Left forelimb (tissue), 1 donor: ENCODE results near the gene MRM3.
"Not testable (repeated sequence)": the region's sequence is repeated elsewhere in the genome, so short reads cannot be mapped to it uniquely, and the experiment has no call there.

ENCODE experiments used
- DNase-seq: peaks from one replicate; pipeline ENCODE4 v3.0.0-alpha.2; 2018; ENCODE audit warnings: low spot score

Gene MRM3

GRCh38 chr17:753418-753817 is 28.7 kb upstream of the MRM3 start:
- DNase-seq = no peak

GRCh38 chr17:755319-755961 is 26.7 kb upstream of the MRM3 start:
- not testable (repeated sequence) for DNase-seq

- DNase-seq = not testable (repeated sequence)
Measured at GRCh38 chr17:756010-756567, 26.1 kb upstream of the MRM3 start.

GRCh38 chr17:759964-760363 is 22.2 kb upstream of the MRM3 start:
- no peak for DNase-seq

- DNase-seq = no peak
Measured at GRCh38 chr17:760371-760770, 21.8 kb upstream of the MRM3 start.

- DNase-seq = no peak
Measured at GRCh38 chr17:767076-767475, 15.1 kb upstream of the MRM3 start.

- no peak for DNase-seq
Measured at GRCh38 chr17:773016-773415, 9.1 kb upstream of the MRM3 start.

- DNase-seq = no peak
Measured at GRCh38 chr17:773467-774312, 8.5 kb upstream of the MRM3 start.

- no peak for DNase-seq
Measured at GRCh38 chr17:774313-774584, 7.9 kb upstream of the MRM3 start.

GRCh38 chr17:778096-778495 is 4.1 kb upstream of the MRM3 start:
- no peak for DNase-seq

GRCh38 chr17:784143-784542 is 2.0 kb downstream of the MRM3 start:
- no peak for DNase-seq

- DNase-seq = not testable (repeated sequence)
Measured at GRCh38 chr17:785901-786300, 3.7 kb downstream of the MRM3 start.

GRCh38 chr17:787641-788221 is 5.6 kb downstream of the MRM3 start:
- DNase-seq = no peak

GRCh38 chr17:788551-788950 is 6.4 kb downstream of the MRM3 start:
- DNase-seq = no peak

GRCh38 chr17:789160-789840 is 7.1 kb downstream of the MRM3 start:
- peak; percentile 22 for DNase-seq

- DNase-seq = peak; percentile 64
Measured at GRCh38 chr17:789931-790873, 8.0 kb downstream of the MRM3 start.

GRCh38 chr17:790874-791247 is 8.7 kb downstream of the MRM3 start:
- peak; percentile 34 for DNase-seq

GRCh38 chr17:791829-792228 is 9.7 kb downstream of the MRM3 start:
- peak; percentile 54 for DNase-seq

- no peak for DNase-seq
Measured at GRCh38 chr17:792277-792676, 10.1 kb downstream of the MRM3 start.

- peak; percentile 89 for DNase-seq
Measured at GRCh38 chr17:794876-795275, 12.7 kb downstream of the MRM3 start.

- DNase-seq = no peak
Measured at GRCh38 chr17:795276-795675, 13.1 kb downstream of the MRM3 start.
